Measurements from ENCODE around the gene ARRDC3. TPM values are rescaled to one million over a fixed set of nuclear protein-coding genes. Genes with fewer than 3 reads are reported as not detected.

ARRDC3 gene
- total RNA-seq, 4 donors from 2014 or later, result 58.2 to 121 (median 76.1) TPM

DNA sequence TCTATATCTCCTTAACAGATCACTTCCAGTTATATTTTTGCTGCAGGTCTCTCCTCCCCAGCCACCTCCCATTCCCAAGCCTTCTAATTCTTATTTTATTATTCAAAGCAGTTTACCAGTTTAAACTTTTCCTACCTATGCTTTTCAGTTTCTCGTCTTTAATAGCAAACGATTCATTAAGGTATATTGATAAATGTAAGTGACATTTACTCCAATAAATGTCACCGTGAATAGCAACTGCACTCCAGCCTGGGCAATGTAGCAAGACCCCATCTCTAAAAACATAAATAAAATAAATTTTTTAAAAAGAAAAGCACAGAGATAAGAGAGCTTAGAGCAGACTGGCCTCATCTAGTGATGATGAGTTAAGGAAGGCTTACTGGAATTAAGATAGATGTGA, 42.6 kb downstream of the ARRDC3 start:
- Histone ChIP-seq H3K36me3 (no peaks in the 10 kb centered on the region), H3K27me3 (no peaks in the 10 kb centered on the region), H3K9me3 (no peaks in the 10 kb centered on the region), H3K4me3 (no peak overlapping the region), H3K27ac (no peak overlapping the region), H3K4me1 (peaks cover 0 to 9% (median 0%) of the 10 kb centered on the region in 4 donors)
- TF ChIP-seq, protein P1, sequence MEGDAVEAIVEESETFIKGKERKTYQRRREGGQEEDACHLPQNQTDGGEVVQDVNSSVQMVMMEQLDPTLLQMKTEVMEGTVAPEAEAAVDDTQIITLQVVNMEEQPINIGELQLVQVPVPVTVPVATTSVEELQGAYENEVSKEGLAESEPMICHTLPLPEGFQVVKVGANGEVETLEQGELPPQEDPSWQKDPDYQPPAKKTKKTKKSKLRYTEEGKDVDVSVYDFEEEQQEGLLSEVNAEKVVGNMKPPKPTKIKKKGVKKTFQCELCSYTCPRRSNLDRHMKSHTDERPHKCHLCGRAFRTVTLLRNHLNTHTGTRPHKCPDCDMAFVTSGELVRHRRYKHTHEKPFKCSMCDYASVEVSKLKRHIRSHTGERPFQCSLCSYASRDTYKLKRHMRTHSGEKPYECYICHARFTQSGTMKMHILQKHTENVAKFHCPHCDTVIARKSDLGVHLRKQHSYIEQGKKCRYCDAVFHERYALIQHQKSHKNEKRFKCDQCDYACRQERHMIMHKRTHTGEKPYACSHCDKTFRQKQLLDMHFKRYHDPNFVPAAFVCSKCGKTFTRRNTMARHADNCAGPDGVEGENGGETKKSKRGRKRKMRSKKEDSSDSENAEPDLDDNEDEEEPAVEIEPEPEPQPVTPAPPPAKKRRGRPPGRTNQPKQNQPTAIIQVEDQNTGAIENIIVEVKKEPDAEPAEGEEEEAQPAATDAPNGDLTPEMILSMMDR (IDR thresholded peaks at IDR 0.05), result no peak
- TF ChIP-seq EP300 (IDR thresholded peaks at IDR 0.05), result no peak
- 96% methylated on average over 3 of the region's 3 CpGs for WGBS, 2 donors
- no peak for DNase-seq (ENCODE audit: low spot score in 2 of 2)

DNA sequence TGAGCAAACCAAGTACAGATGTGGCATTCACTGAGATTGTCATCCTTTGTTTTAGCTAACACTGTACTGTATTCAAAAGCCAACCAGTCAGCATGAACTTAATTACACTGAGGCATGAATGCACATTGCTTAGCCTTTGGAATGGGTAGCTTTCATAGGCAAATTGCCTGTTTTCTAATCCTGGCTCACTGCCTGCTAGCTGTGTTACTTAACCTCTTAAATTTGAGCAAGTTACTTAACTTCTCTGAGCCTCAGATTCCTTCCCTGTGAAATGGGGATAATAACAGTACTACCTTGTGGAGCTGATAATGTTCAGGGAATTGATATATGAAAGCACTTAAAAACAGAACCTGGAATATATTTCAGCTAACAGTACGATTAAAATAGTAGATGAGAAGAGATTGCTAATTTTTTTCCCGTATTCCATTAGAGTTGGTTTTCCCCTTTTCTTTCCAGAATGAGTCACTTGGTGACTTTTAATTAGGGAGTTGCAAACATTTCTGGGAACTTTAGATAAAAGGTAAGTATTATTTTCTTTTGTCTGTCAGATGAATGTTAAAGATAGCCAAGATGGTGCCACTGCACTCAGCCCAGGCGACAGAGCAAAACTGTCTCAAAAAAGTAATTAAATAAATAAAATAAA, 43.9 kb downstream of the ARRDC3 start:
- no peak for DNase-seq (ENCODE audit: low spot score in 2 of 2)
- no peak overlapping the region for H3K4me3 ChIP-seq
- no peaks in the 10 kb centered on the region for H3K27me3 ChIP-seq
- peaks cover 0 to 9% (median 0%) of the 10 kb centered on the region in 4 donors for H3K4me1 ChIP-seq
- H3K27ac ChIP-seq, result no peak overlapping the region
- no peaks in the 10 kb centered on the region for H3K36me3 ChIP-seq
- 53 to 68% methylated on average over 3 of the region's 3 CpGs for WGBS, 2 donors
- no peaks in the 10 kb centered on the region for H3K9me3 ChIP-seq
- TF ChIP-seq EP300 (IDR thresholded peaks at IDR 0.05) (no peak), POLR2A (IDR thresholded peaks at IDR 0.05) (no peak)
- TF ChIP-seq, protein P1 (IDR thresholded peaks at IDR 0.05), result no peak

DNA sequence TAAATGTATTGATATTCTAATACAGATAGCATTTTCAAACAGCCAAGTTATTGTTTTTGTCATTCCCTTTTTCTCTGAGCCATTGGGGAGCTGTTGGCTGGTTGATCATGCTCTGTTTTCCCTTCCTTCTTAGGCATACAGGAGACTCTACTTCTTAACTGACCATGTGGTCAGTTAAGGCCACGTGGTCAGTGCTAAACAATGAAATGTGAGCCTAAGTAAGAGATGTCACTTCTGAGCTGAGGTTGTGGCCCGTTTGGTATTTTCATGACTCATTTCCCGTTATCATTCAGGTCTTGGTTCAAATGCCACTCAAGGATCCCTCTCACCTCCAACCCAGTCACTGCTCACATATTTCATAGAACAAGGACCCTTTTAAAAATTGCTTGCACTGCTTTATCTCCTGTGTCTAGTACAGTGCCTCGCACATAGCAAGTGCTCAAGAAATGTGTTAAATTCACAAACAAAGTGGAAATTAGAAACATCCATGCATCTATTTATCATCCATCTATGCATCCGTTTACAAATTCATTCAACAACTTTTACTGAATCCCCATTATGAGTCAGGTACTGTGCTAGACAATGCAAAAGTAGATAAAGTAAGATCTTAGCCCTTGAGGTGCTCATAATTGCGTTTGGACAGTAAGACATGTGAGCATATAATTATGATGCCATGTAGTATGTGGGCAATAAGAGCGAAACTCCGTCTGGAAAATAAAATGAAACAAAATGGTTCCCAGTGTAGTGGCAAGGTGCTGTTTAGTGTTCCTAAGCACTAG, 50.7 kb downstream of the ARRDC3 start:
- no peak overlapping the region for H3K27ac ChIP-seq
- H3K36me3 ChIP-seq, result no peaks in the 10 kb centered on the region
- no peaks in the 10 kb centered on the region for H3K9me3 ChIP-seq
- H3K4me1 ChIP-seq, result no peaks in the 10 kb centered on the region
- H3K4me3 ChIP-seq, result no peak overlapping the region
- 60 to 76% methylated on average over 8 of the region's 8 CpGs for WGBS, 2 donors
- TF ChIP-seq, protein P1 (IDR thresholded peaks at IDR 0.05), result no peak
- no peak for TF ChIP-seq EP300 (IDR thresholded peaks at IDR 0.05)
- TF ChIP-seq POLR2A (IDR thresholded peaks at IDR 0.05), result no peak
- no peak for DNase-seq (ENCODE audit: low spot score in 2 of 2)
- no peaks in the 10 kb centered on the region for H3K27me3 ChIP-seq

DNA sequence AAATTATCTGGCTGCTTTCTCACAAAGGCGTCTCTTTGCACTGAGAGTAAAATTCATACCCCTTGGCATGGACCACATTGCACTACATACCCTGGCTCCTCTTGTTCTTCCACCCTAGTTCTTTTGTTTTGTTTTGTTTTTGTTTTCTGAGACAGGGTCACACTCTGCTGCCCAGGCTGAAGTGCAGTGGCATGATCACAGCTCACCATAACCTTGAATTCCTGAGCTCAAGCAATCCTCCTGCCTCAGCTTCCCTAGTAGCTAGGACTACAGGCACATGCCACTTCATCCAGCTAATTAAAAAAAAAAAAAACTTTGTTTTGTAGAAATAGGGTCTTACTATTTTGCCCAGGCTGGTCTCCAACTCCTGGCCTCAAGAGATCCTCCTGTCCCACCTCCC, 51.4 kb downstream of the ARRDC3 start:
- no peak overlapping the region for H3K27ac ChIP-seq
- H3K36me3 ChIP-seq, result no peaks in the 10 kb centered on the region
- no peak overlapping the region for H3K4me3 ChIP-seq
- H3K9me3 ChIP-seq, result no peaks in the 10 kb centered on the region
- no peak for DNase-seq (ENCODE audit: low spot score in 2 of 2)
- TF ChIP-seq, protein P1 (IDR thresholded peaks at IDR 0.05), result no peak
- TF ChIP-seq POLR2A (IDR thresholded peaks at IDR 0.05) (no peak), EP300 (IDR thresholded peaks at IDR 0.05) (no peak)
- H3K27me3 ChIP-seq, result no peaks in the 10 kb centered on the region
- WGBS, 2 donors, result 91 to 93% methylated on average over 1 of the region's 1 CpG
- no peaks in the 10 kb centered on the region for H3K4me1 ChIP-seq

DNA sequence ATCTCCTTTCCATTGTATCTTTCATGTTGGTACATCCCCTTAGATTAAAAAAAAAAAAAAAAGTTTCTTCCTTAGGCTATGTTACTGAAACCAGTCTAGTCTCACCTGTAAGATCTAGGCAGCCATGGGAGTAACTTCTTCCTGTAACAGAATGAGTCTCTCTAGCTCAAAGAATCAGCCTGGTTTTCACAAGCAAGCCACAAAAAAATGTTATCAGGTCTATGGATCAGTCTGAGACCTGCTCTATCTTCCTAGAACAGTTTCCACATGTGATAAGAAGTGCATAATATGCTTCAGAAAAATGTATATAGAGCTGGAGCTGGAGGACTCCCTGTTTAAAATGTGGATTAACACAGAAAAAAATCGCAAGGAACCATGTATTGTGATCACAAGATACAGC, 53.8 kb downstream of the ARRDC3 start:
- no peak for DNase-seq (ENCODE audit: low spot score in 2 of 2)
- H3K27ac ChIP-seq, result no peak overlapping the region
- no peaks in the 10 kb centered on the region for H3K9me3 ChIP-seq
- TF ChIP-seq POLR2A (IDR thresholded peaks at IDR 0.05), result no peak
- TF ChIP-seq, protein P1 (IDR thresholded peaks at IDR 0.05), result no peak
- TF ChIP-seq EP300 (IDR thresholded peaks at IDR 0.05), result no peak
- no peaks in the 10 kb centered on the region for H3K36me3 ChIP-seq
- 87 to 94% methylated on average over 1 of the region's 1 CpG for WGBS, 2 donors
- H3K27me3 ChIP-seq, result no peaks in the 10 kb centered on the region
- H3K4me1 ChIP-seq, result no peaks in the 10 kb centered on the region
- no peak overlapping the region for H3K4me3 ChIP-seq
